GM18502 (cell line): ENCODE data around the gene CALR3.
"Not testable (repeated sequence)": the region's sequence is repeated elsewhere in the genome, so short reads cannot be mapped to it uniquely, and the experiment has no call there.

Experiments
- ATAC-seq: cut with Tn5 transposase; IDR thresholded peaks from one replicate; pipeline ENCODE4 v1.9.1; 2021; ENCODE audit warnings: mild to moderate bottlenecking; ENCODE audit not compliant: unreplicated experiment, poor library complexity

CALR3 gene

DNA sequence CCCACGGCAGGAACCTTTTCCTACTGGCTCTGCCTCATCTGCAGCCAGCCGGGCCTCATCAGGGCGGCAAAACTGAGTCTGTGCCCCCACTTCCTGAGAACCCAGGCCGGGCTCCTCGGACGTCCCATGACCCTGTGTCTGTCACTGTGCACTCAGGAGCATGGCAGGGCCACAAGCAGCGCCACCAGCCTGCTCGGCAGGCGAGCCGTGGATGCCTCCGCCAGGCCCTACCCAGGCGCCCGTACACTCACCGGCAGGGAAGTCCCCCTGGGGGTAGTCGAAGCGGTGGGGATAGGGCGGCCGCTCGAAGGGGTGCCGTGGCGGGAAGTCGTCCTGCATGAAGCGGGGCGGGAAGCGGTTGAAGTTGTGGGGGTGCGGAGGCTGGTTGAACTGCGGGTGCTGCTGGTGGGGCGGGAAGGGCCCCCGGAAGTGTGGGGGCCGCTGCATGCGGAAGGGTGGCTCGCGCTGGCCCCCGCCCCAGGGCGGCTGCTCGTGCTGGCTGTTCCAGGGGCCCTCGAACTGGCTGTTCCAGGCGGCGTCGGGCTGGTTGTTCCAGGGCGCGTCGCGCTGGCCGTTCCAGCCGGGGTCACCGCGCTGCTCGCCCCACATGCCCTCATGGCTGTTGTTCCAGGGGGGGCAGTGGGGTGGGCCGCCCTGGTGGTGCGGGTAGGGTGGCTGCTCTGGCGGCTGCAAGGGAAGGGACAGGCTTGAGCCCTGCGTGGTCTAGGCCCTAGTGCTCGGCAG is 29.2 kb upstream of the CALR3 start:
- no peak for ATAC-seq

DNA sequence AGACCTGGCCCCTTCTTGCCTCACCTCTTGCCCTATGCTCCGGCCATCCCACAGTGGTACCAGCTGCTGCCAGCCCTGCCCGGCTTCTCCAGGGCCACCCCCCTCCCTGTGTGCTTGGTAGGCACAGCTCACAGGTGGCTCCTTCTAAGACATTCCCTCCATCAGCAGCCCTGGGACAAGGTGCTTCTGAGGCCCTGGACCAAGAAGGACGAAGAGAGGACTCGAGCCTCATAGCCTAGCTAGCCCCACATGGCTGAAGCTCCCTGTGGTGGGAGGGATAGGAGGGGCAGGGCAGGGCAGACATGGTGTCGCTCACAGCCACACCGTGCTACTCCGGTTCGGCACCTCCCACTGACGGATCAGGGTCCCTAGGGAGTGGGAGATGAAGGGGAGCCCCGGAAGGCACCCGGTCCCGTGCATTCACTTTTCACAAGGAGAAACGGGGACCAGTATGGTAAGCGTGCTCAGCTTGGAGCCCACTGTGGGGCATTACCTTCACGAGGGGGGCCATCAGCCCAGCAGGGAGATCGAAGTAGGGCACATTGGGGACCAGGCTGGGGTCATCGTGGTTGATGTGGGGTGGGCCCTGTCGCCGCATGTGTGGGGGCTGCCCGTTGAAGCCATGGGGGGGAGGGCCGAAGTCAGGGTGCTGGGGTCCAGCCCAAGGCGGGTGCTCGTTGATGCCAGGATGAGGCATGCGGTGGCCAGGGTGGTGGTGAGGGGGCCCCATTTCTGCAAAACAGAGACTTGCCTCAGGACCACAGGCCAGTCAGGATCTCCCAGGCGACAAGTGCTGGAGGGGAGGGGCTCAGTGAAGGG is 26.8 kb upstream of the CALR3 start:
- ATAC-seq, result no peak

DNA sequence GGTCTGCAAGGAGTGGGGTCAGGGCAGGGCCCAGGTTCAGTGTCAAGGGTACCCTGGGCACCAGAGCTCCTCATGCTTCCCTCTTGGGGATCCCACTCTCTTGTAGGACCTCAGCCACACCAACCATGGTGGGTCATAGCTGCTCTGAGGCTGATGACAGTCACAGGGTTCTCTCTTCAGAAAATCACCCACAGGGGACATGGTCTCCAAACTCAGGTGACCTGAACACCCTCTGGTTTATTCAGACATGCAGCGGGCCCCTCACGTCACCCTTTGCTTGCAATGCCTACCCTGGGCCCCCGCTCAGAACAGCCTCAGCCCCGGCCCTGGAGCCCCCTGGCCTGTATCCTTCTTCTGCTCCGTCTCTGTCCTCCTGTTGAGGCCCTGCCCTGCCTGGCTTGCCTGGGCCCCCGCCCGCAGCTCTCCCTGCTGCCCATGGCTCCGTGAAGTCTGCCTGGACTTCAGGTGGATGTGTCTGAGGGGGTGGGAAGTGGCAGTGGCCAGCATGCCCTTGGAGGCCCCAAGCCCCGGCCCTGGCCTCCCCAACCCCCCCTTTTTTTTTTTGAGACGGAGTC is 25.8 kb upstream of the CALR3 start:
- ATAC-seq, result no peak

DNA sequence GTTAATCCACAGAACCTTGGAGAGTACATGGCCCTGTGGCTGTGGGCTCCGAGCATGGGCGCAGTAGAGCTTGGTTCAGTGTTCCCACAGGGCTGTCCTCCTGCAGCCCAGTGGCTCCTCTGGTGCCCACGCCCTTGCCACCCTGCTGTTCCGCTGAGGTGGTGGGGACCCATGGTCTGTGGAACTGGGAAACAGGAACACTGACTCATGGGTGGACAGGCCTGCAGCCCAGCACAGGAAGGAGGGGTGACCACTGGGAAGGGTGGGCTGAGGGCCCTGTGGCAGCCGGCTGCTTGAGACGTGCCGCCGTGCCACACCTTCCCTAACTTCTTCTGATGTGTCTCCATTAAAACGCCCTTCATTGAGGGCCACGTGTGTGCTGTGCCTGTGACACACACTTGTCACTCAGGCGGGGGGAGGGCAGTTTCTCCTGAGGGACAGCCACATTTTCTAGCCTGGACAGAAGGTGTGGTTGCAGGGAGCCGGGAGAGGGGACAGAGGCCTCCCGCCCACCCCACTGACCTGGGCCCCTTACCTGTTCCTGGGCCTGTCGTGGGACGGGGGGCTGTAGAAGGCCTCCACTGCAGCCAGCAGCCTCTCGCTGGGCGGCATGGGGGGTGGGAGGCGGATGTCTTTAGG is 25.1 kb upstream of the CALR3 start:
- ATAC-seq, result no peak

DNA sequence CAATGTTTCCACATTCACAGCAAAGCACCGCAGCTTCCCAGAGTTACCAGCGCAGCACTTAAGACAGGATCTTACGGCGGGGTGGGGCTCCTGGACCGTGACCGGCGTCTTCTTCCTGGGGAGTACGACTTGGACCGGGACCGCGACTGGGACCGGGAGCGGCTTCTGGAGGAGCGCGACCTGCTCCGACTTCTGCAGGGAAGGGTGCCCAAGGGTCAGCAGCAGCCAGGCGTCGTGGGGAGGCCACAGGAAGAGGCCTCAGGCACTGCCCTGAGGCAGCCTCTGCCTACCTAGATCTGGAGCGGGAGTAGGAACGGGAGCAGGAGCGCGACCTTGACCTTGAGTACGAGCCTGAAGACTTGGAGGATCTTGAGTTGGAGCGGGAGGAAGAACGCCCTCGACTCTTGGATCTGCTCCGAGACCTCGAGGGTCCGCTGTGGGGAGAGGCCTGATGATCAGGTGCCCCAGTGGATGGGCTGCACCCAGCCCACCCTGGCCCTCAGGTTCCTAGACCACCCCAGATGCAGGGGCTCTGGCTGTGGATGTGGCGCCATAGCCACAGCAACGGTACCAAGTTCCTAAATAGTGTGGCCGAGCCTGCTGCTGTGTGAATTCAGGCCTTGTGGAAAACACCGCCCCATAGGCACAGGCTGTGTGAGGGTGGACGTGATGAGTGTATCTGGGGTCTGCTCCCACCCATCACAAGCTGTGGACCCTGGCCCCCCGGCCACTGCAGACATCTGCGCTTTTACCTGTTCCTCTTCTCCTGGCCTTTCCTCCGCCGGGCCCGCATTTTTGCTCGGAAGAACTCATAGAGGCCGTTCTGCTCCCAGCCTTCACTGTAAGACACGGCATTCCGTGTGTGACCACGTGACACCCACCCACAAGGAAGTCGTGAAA is 24.4 kb upstream of the CALR3 start:
- ATAC-seq, result no peak

DNA sequence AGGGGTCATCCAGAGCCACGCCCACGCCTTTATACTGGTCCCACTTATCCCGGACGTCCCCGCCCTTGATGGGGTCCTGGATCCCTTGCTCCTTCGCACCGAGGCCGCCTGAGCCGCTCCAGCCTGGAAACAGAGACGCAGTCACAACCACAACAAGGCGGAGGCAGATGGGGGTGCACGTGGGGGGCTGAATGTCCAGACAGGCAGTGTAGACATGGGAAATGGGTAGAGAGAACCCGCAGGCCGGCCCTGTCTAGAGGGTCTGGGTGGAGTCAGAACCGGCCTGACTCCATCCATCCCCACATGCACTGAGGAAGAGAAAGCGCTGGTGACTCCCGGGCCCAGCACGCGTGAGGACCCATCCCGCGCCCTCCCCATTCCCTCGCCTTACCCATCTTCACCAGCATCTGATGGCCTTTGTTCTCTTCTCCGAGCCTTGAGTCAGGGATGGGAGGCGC is 23.3 kb upstream of the CALR3 start:
- no peak for ATAC-seq

DNA sequence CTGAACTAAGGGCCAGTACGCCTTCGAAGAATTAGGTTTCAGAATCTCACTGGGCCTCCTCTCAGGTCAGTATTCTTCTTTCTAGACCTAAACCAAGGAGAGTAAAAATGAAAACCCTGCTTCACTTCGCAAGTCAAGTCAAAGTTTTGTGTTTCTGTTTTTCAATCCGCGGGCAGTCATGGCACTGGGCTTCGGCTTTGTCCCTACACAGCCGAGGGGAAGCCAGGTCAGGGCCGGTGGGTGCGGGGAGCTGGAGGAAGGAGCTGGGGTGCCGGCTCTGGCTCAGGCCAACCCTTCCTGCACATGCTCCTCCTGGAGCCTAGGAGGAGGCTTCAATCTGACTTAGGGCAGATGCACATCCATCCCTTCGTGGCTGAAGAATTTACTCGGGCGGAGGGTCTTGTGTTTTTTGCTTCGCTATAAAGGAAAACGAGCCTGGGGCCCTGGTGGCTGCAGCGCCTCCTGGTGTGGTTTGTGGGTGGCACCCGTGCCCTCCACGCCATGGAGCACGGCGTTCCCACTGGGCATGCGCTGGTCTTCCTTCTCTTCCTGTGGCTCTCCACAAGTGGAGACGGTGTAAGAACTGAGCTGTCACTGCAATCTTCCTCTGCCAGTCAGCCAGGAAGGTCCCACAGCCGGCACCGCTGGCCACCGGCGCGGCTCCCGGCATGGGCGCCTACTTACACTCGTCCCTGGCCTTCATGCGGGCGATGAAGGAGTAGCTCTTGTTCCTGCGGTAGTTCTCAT is 22.7 kb upstream of the CALR3 start:
- ATAC-seq, result no peak

DNA sequence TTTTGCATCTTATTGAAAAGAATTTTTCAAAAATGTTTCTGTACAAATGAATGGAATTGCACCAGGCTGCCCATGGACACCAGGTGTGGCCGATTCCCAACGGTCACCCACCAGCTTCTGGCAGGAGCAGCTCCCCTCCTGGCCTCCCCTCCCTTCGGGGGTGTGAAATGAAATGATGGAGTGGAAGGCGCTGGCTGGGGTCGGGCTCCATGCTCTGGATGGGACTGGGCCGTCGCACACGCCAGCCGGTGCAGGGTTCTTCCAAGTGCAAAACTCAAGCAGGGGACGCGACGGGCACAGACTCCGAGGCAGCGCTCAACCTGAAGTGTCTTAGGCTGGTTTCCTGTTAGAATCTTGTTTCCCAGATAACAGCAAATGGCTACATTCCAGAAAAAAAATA is 22.1 kb upstream of the CALR3 start:
- ATAC-seq, result no peak

DNA sequence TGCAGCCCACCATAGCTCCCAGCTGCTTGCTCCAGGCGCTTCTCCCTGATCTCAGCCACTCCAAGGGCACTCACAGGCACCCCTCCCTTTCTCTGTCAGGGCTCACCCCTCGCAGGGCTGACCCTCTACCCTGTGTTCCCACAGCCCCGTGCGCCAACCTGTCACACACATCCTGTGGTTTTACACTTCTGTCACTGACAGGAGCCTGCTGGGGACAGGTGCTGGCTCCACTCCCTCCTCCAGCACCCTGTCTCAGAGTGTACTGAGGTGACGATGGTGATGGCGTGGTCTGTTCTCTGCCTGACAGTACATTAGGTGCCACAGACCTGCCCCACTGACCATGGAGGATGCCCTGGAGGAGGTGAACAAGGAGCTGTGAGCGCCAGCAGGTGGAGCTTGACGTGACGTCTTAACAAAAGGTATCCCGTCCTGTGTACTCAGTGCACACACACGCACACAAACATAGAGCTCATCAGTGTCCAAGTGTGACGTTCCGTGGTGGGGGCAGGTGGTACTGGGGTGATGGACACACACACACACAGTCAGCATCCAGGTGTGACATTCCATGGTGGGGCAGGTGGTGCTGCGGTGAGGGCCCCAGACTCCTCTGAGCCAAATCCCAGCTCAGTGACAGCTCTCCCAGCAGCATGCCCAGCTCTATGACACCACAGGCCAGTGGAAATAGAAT is 21.1 kb upstream of the CALR3 start:
- no peak for ATAC-seq

DNA sequence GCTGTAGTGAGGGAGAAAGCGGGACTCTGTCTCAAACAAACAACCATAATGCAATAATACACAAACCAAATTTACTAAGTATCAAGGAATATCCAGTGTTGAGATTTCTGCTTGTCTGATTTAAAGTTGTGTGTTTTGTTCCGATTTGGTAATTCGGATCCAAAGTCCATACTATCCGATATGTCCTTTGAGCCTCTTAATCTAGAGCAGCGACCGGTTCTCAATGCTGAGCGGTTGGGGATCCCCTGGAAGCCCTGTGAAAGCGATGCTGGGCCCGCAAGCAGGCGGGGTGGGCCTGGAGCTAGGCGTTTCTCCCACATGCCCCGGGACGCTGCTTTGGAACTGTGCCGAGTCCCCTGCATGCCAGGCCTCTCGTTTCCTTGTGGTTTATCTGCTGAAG is 20.4 kb upstream of the CALR3 start:
- ATAC-seq, result no peak

DNA sequence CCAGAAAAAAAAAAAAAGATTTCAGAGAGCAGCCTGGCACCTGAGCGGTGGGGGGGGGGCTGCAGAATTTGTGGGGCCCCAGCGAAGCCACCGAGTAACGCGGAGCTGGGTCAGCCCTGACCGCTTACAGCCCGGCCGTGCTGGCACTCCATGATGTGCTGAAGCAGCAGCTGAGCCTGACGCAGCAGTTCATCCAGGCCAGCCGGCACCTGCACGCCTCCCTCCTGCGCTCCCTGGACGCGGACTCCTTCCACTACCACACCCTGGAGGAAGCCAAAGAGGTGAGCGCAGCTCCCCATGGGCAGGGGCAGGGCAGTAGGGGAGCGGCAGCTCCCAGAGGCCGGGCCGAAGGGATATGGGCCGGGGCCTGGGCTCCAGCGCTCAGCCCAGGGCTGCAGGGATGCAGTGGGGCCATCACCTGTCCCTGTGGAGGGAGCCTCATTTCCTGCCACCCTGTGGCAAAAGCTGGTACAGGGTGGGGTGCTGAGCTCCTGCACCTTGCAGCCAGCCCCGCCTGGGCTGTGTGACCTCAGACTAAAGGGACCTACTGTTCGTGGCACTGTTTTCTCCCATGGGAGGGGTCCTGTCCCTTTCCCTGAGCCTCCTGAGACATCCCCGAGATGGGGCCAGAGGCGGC is 18.5 kb upstream of the CALR3 start:
- no peak for ATAC-seq

DNA sequence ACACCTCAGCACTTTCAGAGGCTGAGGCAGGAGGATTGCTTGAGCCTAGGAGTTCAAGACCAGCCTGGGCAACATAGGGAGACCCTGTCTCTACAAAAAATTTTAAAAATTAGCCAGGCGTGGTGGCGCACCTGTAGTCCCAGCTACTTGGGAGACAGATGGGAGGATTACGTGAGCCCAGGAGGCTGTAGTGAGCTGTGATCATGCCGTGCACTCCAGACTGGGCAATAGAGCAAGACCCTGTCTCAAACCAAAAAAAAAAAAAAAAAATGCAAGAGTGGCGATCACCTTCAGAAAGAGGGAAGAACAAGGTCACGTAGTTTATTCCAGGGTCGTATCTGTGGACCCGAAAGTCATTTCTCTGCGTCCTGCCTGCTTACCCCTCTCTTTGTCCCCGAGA is 16.6 kb upstream of the CALR3 start:
- not testable (repeated sequence) for ATAC-seq

DNA sequence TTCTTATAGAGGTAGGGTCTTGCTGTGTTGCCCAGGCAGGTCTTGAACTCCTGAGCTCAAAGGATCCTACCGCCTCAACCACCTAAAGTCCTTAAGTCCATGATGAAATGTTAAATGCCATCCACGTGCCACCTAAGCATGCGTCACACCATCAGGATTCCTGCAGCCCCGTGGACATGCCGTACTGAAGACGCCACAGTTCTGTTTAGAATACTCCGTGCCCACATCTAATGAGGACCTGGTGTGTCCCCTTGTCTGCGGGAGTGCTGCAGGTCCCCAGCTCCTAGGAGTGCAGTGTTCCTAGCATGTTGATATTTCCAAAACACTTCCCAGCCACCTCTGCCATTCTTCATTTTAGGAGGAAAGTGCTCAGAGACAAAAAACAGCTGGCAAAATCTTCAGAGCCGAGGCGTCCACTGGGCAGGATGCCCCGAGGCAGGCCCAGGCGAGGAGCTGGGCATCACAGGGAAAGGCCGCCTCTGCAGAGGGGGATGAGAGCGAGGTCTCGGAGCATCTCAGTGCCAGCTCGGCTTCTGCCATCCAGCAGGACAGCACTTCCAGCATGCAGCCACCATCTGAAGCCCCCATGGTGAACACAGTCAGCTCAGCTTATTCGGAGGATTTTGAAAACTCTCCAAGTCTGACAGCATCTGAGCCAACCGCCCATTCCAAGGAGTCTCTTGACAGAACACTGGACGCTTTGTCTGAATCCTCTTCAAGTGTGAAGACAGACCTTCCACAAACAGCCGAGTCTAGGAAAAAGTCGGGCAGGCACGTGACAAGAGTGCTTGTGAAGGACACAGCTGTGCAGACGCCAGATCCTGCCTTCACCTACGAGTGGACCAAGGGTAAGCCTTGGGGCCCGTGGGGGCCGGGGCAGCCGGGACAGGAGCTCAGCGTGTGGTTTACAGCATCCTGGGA is 13.4 kb upstream of the CALR3 start:
- ATAC-seq, result no peak

DNA sequence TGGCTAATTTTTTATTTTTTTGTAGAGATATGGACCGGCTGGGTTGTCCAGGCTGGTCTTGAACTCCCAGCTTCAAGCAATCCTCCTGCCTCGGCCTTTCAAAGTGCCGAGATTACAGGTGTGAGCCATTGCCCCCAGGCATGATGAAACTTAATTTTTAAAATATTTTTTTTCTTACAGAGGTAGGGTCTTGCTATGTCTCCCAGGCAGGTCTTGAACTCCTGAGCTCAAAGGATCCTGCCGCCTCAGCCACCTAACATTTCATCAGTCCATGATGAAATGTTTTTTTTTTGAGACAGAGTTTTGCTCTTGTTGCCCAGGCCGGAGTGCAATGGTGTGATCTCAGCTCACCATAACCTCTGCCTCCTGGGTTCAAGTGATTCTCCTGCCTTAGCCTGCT is 12.6 kb upstream of the CALR3 start:
- ATAC-seq, result no peak

DNA sequence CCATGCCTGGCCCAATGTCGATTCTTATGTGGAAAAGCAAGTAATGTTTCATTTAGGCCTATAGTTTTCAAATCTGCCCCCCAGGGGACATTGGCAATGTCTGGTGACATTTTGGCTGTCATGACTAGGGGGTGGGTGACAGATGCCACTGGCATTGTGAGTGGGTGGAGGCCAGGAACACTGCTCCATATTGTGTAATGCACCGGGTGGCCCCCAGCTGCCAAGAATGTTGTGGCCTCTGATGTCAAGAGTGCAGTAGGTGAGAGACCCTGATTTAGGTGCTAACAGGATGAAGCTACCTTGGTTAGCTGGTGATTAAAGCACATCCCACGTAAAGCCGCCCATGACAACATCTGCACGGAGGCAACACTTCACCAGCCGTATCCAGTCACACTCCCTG is 11.0 kb upstream of the CALR3 start:
- ATAC-seq, result no peak

DNA sequence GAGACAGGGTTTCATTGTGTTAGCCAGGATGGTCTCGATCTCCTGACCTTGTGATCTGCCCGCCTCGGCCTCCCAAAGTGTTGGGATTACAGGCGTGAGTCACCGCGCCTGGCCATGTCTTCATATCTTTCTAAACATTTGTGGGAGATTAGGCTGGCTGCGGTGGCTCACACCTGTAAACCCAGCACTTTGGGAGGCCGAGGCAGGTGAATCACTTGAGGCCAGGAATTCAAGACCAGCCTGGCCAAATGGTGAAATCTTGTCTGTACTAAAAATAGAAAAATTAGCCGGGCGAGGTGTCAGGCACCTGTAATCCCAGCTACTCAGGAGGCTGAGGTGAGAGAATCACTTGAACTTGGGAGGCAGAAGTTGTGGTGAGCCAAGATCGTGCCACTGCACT is 10.2 kb upstream of the CALR3 start:
- not testable (repeated sequence) for ATAC-seq

DNA sequence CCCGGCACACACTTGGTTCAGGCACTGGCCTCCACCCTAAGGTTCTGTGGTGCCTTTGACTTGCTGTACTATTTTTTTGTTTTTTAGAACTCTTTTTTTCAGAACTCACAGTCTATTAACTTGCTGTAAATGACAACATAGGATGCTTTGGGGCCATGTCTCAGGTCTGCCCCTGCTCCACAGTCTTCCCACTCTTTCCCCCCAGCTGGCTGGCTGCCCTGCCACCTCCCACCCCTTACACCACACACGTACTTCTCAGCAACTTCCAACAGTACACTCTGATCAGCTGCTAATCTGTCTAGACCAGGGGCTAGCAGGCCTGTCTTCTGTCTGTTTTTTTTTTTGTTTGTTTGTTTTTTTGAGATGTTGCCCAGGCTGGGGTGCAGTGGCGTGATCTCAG is 8.3 kb upstream of the CALR3 start:
- no peak for ATAC-seq
